RCC 7860 (cell line): Measurements from ENCODE around the gene IMMP2L.
"Not testable (repeated sequence)": the region's sequence is repeated elsewhere in the genome, so short reads cannot be mapped to it uniquely, and the experiment has no call there.

Experiments used
- DNase-seq: peaks from one replicate; pipeline ENCODE4 v3.0.0-alpha.2; 2015; ENCODE audit warnings: low spot score
- FAIRE-seq: peaks from 2 replicates; lab custom pipeline; 2012; peaks lifted over from hg19 to GRCh38; lab: Jason Lieb, UNC

IMMP2L gene

GRCh38 chr7:111288441-111288840 lies 273.9 kb downstream of the IMMP2L start:
- DNase-seq, FAIRE-seq: not testable (repeated sequence)

- DNase-seq (no peak), FAIRE-seq (no peak)
Measured at GRCh38 chr7:111282626-111283025, 279.7 kb downstream of the IMMP2L start.

- DNase-seq = no peak
- no peak for FAIRE-seq
Measured at GRCh38 chr7:111274857-111275256, 287.4 kb downstream of the IMMP2L start.

- FAIRE-seq (no peak), DNase-seq (no peak)
Measured at GRCh38 chr7:111272092-111272491, 290.2 kb downstream of the IMMP2L start.

- not testable (repeated sequence) for DNase-seq, FAIRE-seq
Measured at GRCh38 chr7:111270794-111271193, 291.5 kb downstream of the IMMP2L start.

GRCh38 chr7:111268941-111269340 lies 293.4 kb downstream of the IMMP2L start:
- no peak for FAIRE-seq
- no peak for DNase-seq

DNA sequence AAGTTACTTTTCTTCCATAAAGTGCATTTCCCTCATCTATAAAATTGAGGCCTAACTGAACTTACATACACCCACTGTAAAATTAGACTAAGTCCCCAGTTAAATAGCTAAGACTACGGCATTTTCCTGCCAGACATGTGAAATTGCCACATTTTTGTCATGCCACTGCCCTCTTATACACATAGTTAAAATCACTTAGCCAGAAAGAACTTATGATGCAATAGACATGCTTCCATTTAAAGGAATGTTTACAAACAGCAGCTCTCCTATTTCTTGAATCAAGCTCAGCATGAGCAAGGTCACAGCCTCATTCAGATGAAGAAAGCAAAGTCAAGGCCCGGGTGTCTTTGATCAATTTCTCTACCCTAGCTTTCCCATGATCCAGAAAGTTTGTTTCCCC lies 295.7 kb downstream of the IMMP2L start:
- no peak for DNase-seq

GRCh38 chr7:111265394-111265793 lies 296.9 kb downstream of the IMMP2L start:
- no peak for FAIRE-seq
- DNase-seq = no peak

More for the DNA sequence above, 295.7 kb downstream of the IMMP2L start:
- FAIRE-seq = no peak

GRCh38 chr7:111264981-111265380 lies 297.3 kb downstream of the IMMP2L start:
- FAIRE-seq = no peak
- no peak for DNase-seq

- FAIRE-seq = no peak
Measured at GRCh38 chr7:111264111-111264868, 298.0 kb downstream of the IMMP2L start.

GRCh38 chr7:111262293-111263116 lies 299.8 kb downstream of the IMMP2L start:
- FAIRE-seq (no peak), DNase-seq (no peak)

More at GRCh38 chr7:111264111-111264868, 298.0 kb downstream of the IMMP2L start:
- no peak for DNase-seq

DNA sequence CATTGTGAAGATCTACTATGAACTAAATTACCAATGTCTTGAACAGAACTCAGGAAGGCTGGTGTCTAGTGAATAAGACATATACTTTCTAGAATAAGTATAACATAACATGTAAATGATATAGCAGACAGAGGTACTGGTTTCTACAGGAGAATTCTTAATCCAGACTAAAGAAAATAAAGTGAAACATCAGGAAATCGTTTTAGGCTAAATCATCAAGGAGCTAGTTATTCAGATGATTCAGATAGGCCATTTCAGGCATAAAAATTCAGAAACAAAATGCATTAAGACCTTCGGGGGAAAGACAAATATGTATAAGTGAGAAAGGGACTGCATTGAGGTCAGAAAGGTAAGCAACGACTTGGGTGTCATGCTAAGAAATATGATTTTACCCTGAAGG lies 300.8 kb downstream of the IMMP2L start:
- FAIRE-seq = no peak
- no peak for DNase-seq

DNA sequence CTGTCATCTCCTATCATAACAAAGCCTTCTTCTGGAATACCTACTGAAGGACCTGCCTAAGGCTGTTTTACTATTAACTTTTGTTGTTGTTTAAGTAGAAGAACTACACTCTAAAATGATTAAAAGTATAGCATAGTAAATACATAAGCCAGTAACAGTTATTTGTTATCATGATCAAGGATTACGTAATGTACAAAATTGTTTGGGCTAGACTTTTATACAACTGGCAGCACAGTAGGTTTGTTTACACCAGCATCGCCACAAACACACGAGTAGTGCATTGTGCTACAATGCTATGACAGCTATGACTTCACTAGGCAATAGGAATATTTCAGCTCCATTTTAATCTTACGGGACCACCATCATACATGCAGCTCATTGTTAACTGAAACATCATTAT lies 302.3 kb downstream of the IMMP2L start:
- DNase-seq (no peak), FAIRE-seq (no peak)

DNA sequence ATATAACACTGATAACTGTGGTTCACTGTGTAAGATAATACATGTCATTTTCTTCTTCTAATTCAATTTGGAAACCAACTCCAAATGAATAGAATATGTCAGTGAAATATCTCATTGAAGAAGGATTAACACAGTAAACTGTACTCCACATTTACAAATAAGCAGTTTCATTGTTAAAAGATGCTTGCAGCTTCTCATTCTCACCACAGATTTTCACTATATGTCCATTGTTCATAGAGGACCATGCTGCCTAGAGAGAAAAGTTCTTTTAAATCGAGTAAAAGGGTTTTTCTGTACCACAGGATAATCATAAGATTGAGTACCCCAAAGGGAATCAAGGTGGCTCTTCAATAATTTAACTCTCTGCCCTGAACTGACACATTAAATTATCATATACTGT lies 305.9 kb downstream of the IMMP2L start:
- DNase-seq (no peak), FAIRE-seq (no peak)

DNA sequence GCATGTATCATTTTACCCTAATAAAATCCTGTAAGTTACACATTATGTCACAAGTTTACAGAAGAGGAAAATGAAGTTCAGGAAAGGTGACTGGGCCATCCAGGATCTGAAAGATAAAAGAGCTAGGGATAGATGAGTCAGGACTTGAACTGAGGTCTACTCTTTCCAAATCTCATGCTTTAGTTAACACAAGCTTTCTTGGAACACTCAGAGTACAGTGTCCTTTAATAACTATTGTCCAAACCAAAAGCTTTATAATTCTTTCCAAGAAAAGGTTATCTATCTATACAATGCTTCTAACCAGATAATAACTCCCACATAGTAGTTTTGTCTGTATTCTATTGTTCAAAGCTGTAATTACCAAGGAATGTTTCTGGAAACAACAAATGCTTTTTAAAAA lies 306.7 kb downstream of the IMMP2L start:
- no peak for DNase-seq
- FAIRE-seq = peak; percentile 42

DNA sequence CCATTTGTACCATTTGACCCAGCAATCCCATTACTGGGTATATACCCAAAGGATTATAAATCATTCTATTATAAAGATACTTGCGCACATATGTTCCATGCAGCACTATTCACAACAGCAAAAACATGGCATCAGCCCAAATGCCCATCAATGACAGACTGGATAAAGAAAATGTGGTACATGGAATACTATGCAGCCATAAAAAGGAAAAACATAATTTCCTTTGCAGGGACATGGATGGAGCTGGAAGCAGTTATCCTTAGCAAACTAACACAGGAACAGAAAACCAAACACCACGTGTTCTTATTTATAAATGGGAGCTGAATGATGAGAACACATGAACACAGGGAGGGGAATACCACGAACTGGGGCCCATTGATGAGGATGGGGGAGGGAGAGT lies 310.9 kb downstream of the IMMP2L start:
- not testable (repeated sequence) for FAIRE-seq, DNase-seq

DNA sequence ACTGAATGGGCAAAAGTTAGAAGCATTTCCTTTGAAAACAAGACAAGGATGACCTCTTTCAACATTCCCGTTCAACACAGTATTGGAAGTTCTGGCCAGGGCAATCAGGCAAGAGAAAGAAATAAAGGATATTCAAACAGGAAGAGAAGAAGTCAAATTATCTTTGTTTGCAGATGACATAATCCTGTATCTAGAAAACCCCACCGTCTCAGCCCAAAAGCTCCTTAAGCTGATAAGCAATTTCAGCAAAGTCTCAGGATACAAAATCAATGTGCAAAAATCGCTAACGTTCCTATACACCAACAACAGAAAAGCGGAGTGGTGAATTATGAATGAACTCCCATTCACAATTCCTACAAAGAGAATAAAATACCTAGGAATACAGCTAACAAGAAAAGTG lies 312.5 kb downstream of the IMMP2L start:
- not testable (repeated sequence) for DNase-seq, FAIRE-seq

- no peak for FAIRE-seq
- no peak for DNase-seq
Measured at GRCh38 chr7:111242141-111242755, 320.0 kb downstream of the IMMP2L start.

- DNase-seq (no peak), FAIRE-seq (no peak)
Measured at GRCh38 chr7:111240371-111240770, 321.9 kb downstream of the IMMP2L start.

DNA sequence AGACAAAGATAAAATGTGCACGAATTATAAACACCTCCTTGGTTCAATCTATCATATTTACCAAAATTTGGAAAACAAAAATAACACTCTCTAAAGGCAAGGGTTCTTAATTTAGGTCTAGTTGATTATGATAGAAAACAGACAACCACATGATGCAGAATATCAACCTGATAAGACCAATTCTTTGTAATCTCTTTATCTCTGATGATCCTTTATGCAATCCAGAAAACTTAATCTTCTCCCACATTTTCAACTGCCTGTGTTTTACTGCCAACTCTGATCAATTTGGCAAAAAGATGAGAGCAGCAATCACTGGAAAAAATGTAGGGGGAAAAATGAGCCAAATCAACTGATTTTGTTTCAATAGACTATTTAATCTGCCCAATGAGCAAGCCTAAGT lies 322.9 kb downstream of the IMMP2L start:
- DNase-seq (no peak), FAIRE-seq (no peak)

GRCh38 chr7:111238886-111239285 lies 323.4 kb downstream of the IMMP2L start:
- FAIRE-seq (peak; percentile 21), DNase-seq (no peak)
